Stimulated activated CD8-positive, alpha-beta memory T cell treated with anti-CD3 and anti-CD28 coated beads, Interleukin-15, amount 100 ng/mL, for 48 hours (primary cell): ENCODE results near the gene CAMTA1.
A peak's percentile ranks its signal among the peaks of the same experiment; 100 is the strongest.

Experiments
- DNase-seq, 2 donors: peaks; one replicate each; pipeline ENCODE4 v3.0.0-alpha.2; 2020; ENCODE audit warnings: low read depth in 2 of 2

Gene CAMTA1

GRCh38 chr1:7651203-7651602 is 865.9 kb downstream of the CAMTA1 start:
- no peak for DNase-seq

GRCh38 chr1:7652061-7652460 is 866.8 kb downstream of the CAMTA1 start:
- no peak for DNase-seq

GRCh38 chr1:7652515-7653098 is 867.4 kb downstream of the CAMTA1 start:
- DNase-seq: no peak

GRCh38 chr1:7654725-7655124 is 869.5 kb downstream of the CAMTA1 start:
- no peak for DNase-seq

GRCh38 chr1:7655354-7655753 is 870.1 kb downstream of the CAMTA1 start:
- DNase-seq: no peak

- DNase-seq: no peak
These were observed 871.4 kb downstream of the CAMTA1 start for GRCh38 chr1:7656557-7657215.

GRCh38 chr1:7657287-7658016 is 872.2 kb downstream of the CAMTA1 start:
- DNase-seq: no peak

GRCh38 chr1:7658099-7658498 is 872.8 kb downstream of the CAMTA1 start:
- DNase-seq: no peak

GRCh38 chr1:7659514-7659913 is 874.3 kb downstream of the CAMTA1 start:
- no peak for DNase-seq

- DNase-seq: no peak
These were observed 878.3 kb downstream of the CAMTA1 start for GRCh38 chr1:7663451-7664146.

- DNase-seq: no peak
These were observed 879.1 kb downstream of the CAMTA1 start for GRCh38 chr1:7664147-7664892.

- no peak for DNase-seq
These were observed 879.6 kb downstream of the CAMTA1 start for GRCh38 chr1:7664893-7665250.

GRCh38 chr1:7666249-7666648 is 881.0 kb downstream of the CAMTA1 start:
- DNase-seq: no peak

- DNase-seq: no peak
These were observed 881.9 kb downstream of the CAMTA1 start for GRCh38 chr1:7667159-7667558.

- DNase-seq: peak; percentile 58 to 70
These were observed 882.5 kb downstream of the CAMTA1 start for GRCh38 chr1:7667625-7668218.

GRCh38 chr1:7669559-7670311 is 884.5 kb downstream of the CAMTA1 start:
- peak; percentile 27 to 30 for DNase-seq

- DNase-seq: no peak
These were observed 885.3 kb downstream of the CAMTA1 start for GRCh38 chr1:7670334-7671145.

- no peak for DNase-seq
These were observed 885.9 kb downstream of the CAMTA1 start for GRCh38 chr1:7671146-7671465.

- no peak for DNase-seq
These were observed 886.4 kb downstream of the CAMTA1 start for GRCh38 chr1:7671676-7672075.

- no peak for DNase-seq
These were observed 887.6 kb downstream of the CAMTA1 start for GRCh38 chr1:7672864-7673263.
